Mammary epithelial cell (primary cell): Measurements from ENCODE around the gene AK9.

Experiments
- EZH2 ChIP-seq: IDR thresholded peaks from 2 replicates; pipeline ENCODE4 v1.6.1; 2012; ENCODE audit warnings: low read length, inconsistent platforms, borderline replicate concordance
- TF ChIP-seq, protein P1 (sequence below), 2 donors: IDR thresholded peaks in 1 of 2; conservative IDR thresholded peaks in 1 of 2; 2 replicates each; pipeline ENCODE4 v1.5.1; 2011 to 2012; ENCODE audit warnings: inconsistent platforms in 2 of 2, low read length in 2 of 2, mild to moderate bottlenecking in 2 of 2, control low read depth in 1 of 2, low read depth in 1 of 2; ENCODE audit not compliant: insufficient read depth in 1 of 2; ENCODE audit errors: extremely low read depth in 1 of 2

DNA sequence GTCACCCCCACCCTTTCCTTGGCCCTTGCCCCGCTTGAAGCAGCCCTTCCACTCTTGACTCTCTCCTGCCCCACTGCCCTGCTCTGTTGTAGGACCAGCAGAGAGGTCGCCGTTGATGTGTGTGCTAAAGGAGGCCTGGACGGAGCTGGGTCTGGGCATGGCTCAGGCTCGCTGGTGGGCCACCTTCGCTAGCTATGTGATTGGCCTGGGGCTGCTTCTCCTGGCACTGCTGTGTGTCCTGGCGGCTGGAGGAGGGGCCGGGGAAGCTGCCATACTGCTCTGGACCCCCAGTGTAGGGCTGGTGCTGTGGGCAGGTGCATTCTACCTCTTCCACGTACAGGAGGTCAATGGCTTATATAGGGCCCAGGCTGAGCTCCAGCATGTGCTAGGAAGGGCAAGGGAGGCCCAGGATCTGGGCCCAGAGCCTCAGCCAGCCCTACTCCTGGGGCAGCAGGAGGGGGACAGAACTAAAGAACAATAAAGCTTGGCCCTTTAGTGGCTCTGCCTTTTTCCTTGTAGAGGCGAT is 247.5 kb downstream of the AK9 start:
- TF ChIP-seq, protein P1, sequence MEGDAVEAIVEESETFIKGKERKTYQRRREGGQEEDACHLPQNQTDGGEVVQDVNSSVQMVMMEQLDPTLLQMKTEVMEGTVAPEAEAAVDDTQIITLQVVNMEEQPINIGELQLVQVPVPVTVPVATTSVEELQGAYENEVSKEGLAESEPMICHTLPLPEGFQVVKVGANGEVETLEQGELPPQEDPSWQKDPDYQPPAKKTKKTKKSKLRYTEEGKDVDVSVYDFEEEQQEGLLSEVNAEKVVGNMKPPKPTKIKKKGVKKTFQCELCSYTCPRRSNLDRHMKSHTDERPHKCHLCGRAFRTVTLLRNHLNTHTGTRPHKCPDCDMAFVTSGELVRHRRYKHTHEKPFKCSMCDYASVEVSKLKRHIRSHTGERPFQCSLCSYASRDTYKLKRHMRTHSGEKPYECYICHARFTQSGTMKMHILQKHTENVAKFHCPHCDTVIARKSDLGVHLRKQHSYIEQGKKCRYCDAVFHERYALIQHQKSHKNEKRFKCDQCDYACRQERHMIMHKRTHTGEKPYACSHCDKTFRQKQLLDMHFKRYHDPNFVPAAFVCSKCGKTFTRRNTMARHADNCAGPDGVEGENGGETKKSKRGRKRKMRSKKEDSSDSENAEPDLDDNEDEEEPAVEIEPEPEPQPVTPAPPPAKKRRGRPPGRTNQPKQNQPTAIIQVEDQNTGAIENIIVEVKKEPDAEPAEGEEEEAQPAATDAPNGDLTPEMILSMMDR (conservative IDR thresholded peaks at IDR 0.05 in 1 of 2, IDR thresholded peaks at IDR 0.05 in 1 of 2; ENCODE audit: extremely low read depth in 1 of 2, insufficient read depth in 1 of 2, low read depth in 1 of 2, low read length in 2 of 2): no peak
- no peak for TF ChIP-seq EZH2
